H54 (cell line): ENCODE data around the gene MUC5B.
"Not testable (repeated sequence)": the region's sequence is repeated elsewhere in the genome, so short reads cannot be mapped to it uniquely, and the experiment has no call there.

ENCODE experiments used
- DNase-seq: peaks from one replicate; pipeline ENCODE4 v3.0.0; 2011; ENCODE audit warnings: low spot score, mixed read lengths; ENCODE audit not compliant: insufficient read length
- FAIRE-seq: peaks from 3 replicates; lab custom pipeline; 2011; peaks lifted over from hg19 to GRCh38; lab: Jason Lieb, UNC
- POLR2A ChIP-seq: IDR thresholded peaks from 2 replicates; pipeline ENCODE4 v1.6.1; 2011; ENCODE audit warnings: low read depth, mild to moderate bottlenecking, low read length

The MUC5B gene

GRCh38 chr11:1242289-1242688 is 19.4 kb downstream of the MUC5B start:
- no peak for TF ChIP-seq POLR2A
- FAIRE-seq = no peak
- DNase-seq = no peak

GRCh38 chr11:1242751-1243150 is 19.9 kb downstream of the MUC5B start:
- DNase-seq, FAIRE-seq: not testable (repeated sequence)

- not testable (repeated sequence) for FAIRE-seq, DNase-seq
Measured at GRCh38 chr11:1243521-1243920, 20.7 kb downstream of the MUC5B start.

GRCh38 chr11:1244557-1244956 is 21.7 kb downstream of the MUC5B start:
- not testable (repeated sequence) for FAIRE-seq, DNase-seq

GRCh38 chr11:1245717-1246116 is 22.9 kb downstream of the MUC5B start:
- not testable (repeated sequence) for DNase-seq, FAIRE-seq

- not testable (repeated sequence) for DNase-seq, FAIRE-seq
Measured at GRCh38 chr11:1246301-1246700, 23.4 kb downstream of the MUC5B start.

- DNase-seq, FAIRE-seq: not testable (repeated sequence)
Measured at GRCh38 chr11:1247026-1247425, 24.2 kb downstream of the MUC5B start.

GRCh38 chr11:1248951-1249350 is 26.1 kb downstream of the MUC5B start:
- not testable (repeated sequence) for FAIRE-seq, DNase-seq

- DNase-seq, FAIRE-seq: not testable (repeated sequence)
Measured at GRCh38 chr11:1250411-1250810, 27.5 kb downstream of the MUC5B start.

GRCh38 chr11:1251236-1251770 is 28.4 kb downstream of the MUC5B start:
- FAIRE-seq (no peak), DNase-seq (no peak)
- TF ChIP-seq POLR2A = no peak

GRCh38 chr11:1252371-1253102 is 29.7 kb downstream of the MUC5B start:
- no peak for TF ChIP-seq POLR2A
- DNase-seq (no peak), FAIRE-seq (no peak)

GRCh38 chr11:1253103-1253485 is 30.2 kb downstream of the MUC5B start:
- no peak for FAIRE-seq
- DNase-seq = no peak
- no peak for TF ChIP-seq POLR2A

- no peak for TF ChIP-seq POLR2A
- no peak for FAIRE-seq
- no peak for DNase-seq
Measured at GRCh38 chr11:1254086-1254648, 31.3 kb downstream of the MUC5B start.

GRCh38 chr11:1254733-1255132 is 31.9 kb downstream of the MUC5B start:
- no peak for FAIRE-seq
- no peak for DNase-seq
- no peak for TF ChIP-seq POLR2A

- no peak for FAIRE-seq
- TF ChIP-seq POLR2A = no peak
- DNase-seq = no peak
Measured at GRCh38 chr11:1255151-1255550, 32.3 kb downstream of the MUC5B start.
